Stomach (tissue), 9 donors: ENCODE results near the gene LRRC28. TPM values are rescaled to one million over a fixed set of nuclear protein-coding genes. Genes with fewer than 3 reads are reported as not detected.

Experiments
- DNase-seq, 2 donors: peaks; one replicate each; pipeline versions ENCODE4 v3.0.0 to v3.0.0-alpha.2; 2013 to 2019
- H3K27ac ChIP-seq, 5 donors: fragments of 200-600 bp in 4 of 5; sonication (generic) in 4 of 5; one replicate each; pipeline ENCODE4 v1.5.1; 2013 to 2019; ENCODE audit warnings: mild to moderate bottlenecking in 1 of 5, moderate library complexity in 1 of 5
- H3K27me3 ChIP-seq, 3 donors: fragments of 200-600 bp; sonication (generic); one replicate each; pipeline ENCODE4 v1.5.1; 2017 to 2019; ENCODE audit warnings: mixed run types in 1 of 3
- H3K36me3 ChIP-seq, 4 donors: fragments of 200-600 bp; sonication (generic); 1 replicate in 3 of 4; 2 replicates in 1 of 4; pipeline ENCODE4 v1.5.1; 2016 to 2019
- H3K4me1 ChIP-seq, 4 donors: fragments of 200-600 bp; sonication (generic); one replicate each; pipeline ENCODE4 v1.5.1; 2016 to 2019
- H3K4me3 ChIP-seq, 4 donors: fragments of 200-600 bp; sonication (generic) in 3 of 4; one replicate each; pipeline ENCODE4 v1.5.1; 2016 to 2019; ENCODE audit warnings: mild to moderate bottlenecking in 1 of 4
- H3K9me3 ChIP-seq, 4 donors: fragments of 200-600 bp; sonication (generic); one replicate each; pipeline ENCODE4 v1.5.1; 2016 to 2019
- EP300 ChIP-seq: sonication (generic); formaldehyde crosslinking; IDR thresholded peaks from one replicate; pipeline ENCODE4 v1.6.1; 2017; ENCODE audit warnings: antibody characterized with exemption
- POLR2A ChIP-seq, 4 donors: fragments of 450-650 bp; IDR thresholded peaks; one replicate each; pipeline ENCODE4 v1.6.1; 2016; ENCODE audit warnings: antibody characterized with exemption in 4 of 4, control low read depth in 2 of 4, mild to moderate bottlenecking in 1 of 4, moderate library complexity in 1 of 4
- POLR2AphosphoS5 ChIP-seq, 3 donors: sonication (generic); formaldehyde crosslinking; IDR thresholded peaks; one replicate each; pipeline ENCODE4 v1.6.1; 2016; ENCODE audit warnings: antibody characterized with exemption in 3 of 3
- WGBS, 5 donors: extraction: QIAGEN DNeasy Blood & Tissue Kit in 3 of 5; methylation state at CpG; one replicate each; pipeline versions ENCODE4 v1.1.5 to v1.1.7; 2013 to 2018; 5-methylcytosine and 5-hydroxymethylcytosine counted together
- intact Hi-C: fragments of 100-400 bp; cut with DNase I; formaldehyde crosslinking; loops from one replicate; pipeline ENCODE4 v1.15.1; 2023; ENCODE audit warnings: low total_unique reads
- polyA plus RNA-seq, 3 donors: library from polyadenylated mRNA; stranded (reverse); fragments of 200-250 nt; gene quantifications; one replicate each; pipeline ENCODE4 v1.2.3, GENCODE V29; 2013
- total RNA-seq, 5 donors: library from RNA; depleted of rRNA; stranded (reverse); fragments of >200 nt; gene quantifications; one replicate each; pipeline versions ENCODE4 v1.1.0 to v1.2.3, GENCODE V29; 2014 to 2016
- TF ChIP-seq, protein P1 (sequence below), 7 experiments: fragments of 450-650 bp in 4 of 7; fragments of 200-600 bp in 3 of 7; sonication (generic) in 3 of 7; IDR thresholded peaks; one replicate each; pipeline ENCODE4 v1.5.1; 2016 to 2019; ENCODE audit warnings: antibody characterized with exemption in 7 of 7, control low read depth in 2 of 7, mild to moderate bottlenecking in 1 of 7
- donor health status: healthy with polysubstance abuse.
- donor health status: Bipolar disorder and iron deficiency.
- donor health status: healthy.

Gene LRRC28
- total and polyA plus RNA-seq, 8 donors: 9.6 to 82.6 (median 26.2) TPM

DNA sequence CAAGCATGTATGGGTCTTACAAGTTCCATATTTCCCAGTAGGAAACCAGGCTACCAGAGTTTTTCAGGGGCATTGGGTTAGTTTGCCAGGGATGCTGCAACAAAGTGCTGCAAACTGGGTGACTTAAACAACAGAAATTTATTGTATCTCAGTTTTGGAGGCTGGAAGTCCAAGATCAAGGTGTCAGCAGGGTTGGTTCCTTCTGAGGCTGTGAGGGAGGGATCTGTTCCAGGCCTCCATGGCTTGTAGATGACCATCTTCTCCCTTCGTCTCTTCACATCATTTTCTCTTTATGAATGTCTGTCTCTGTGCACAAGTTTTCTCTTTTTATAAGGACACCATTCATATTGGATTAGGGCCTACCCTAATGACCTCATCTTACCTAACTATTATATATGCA is 114.7 kb downstream of the LRRC28 start:
- 93 to 100% (median 96%) methylated on average over 1 of the region's 1 CpG for WGBS, 5 donors
- H3K27me3 ChIP-seq: no peaks in the 10 kb centered on the region
- H3K4me1 ChIP-seq: no peaks in the 10 kb centered on the region
- TF ChIP-seq EP300 (no peak), POLR2AphosphoS5 (IDR thresholded peaks at IDR 0.05) (no peak), POLR2A (IDR thresholded peaks at IDR 0.05) (no peak)
- TF ChIP-seq, protein P1, sequence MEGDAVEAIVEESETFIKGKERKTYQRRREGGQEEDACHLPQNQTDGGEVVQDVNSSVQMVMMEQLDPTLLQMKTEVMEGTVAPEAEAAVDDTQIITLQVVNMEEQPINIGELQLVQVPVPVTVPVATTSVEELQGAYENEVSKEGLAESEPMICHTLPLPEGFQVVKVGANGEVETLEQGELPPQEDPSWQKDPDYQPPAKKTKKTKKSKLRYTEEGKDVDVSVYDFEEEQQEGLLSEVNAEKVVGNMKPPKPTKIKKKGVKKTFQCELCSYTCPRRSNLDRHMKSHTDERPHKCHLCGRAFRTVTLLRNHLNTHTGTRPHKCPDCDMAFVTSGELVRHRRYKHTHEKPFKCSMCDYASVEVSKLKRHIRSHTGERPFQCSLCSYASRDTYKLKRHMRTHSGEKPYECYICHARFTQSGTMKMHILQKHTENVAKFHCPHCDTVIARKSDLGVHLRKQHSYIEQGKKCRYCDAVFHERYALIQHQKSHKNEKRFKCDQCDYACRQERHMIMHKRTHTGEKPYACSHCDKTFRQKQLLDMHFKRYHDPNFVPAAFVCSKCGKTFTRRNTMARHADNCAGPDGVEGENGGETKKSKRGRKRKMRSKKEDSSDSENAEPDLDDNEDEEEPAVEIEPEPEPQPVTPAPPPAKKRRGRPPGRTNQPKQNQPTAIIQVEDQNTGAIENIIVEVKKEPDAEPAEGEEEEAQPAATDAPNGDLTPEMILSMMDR (IDR thresholded peaks at IDR 0.05): no peak
- intact Hi-C loops: no loop called here
- no peak for DNase-seq
- peaks cover 5 to 46% (median 23%) of the 10 kb centered on the region in 4 donors for H3K36me3 ChIP-seq
- peaks cover 0 to 6% (median 0%) of the 10 kb centered on the region in 4 donors for H3K9me3 ChIP-seq
- no peak overlapping the region for H3K4me3 ChIP-seq
- no peak overlapping the region for H3K27ac ChIP-seq

DNA sequence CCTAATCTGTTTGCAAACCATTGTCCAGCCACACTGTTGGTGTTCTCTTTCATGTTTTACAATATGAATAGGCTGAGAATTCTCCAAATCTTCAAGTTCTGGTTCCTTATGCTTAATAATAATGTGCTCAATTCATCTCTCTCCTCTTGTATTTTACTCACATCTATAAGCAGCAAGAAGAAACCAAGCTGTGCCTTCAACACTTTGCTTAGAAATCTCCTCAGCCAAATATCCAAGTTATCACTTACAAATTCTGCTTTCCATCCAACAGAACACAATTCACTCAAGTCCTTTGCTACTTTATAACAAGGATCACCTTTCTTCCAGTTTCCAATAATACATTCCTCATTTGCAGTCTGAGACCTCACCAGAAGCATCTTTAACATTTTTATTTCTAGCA is 117.5 kb downstream of the LRRC28 start:
- Histone ChIP-seq H3K4me1 (no peaks in the 10 kb centered on the region), H3K9me3 (peaks cover 0 to 6% (median 0%) of the 10 kb centered on the region in 4 donors), H3K36me3 (peaks cover 5 to 35% (median 21%) of the 10 kb centered on the region in 4 donors), H3K27me3 (no peaks in the 10 kb centered on the region), H3K4me3 (no peak overlapping the region), H3K27ac (no peak overlapping the region)
- intact Hi-C loops: no loop called here
- TF ChIP-seq EP300: no peak
- no peak for TF ChIP-seq POLR2AphosphoS5 (IDR thresholded peaks at IDR 0.05)
- TF ChIP-seq, protein P1 (IDR thresholded peaks at IDR 0.05): no peak
- no peak for TF ChIP-seq POLR2A (IDR thresholded peaks at IDR 0.05)
- DNase-seq: no peak

GRCh38 chr15:99369196-99369595 is 117.9 kb downstream of the LRRC28 start:
- TF ChIP-seq POLR2AphosphoS5 (IDR thresholded peaks at IDR 0.05): no peak
- TF ChIP-seq, protein P1 (IDR thresholded peaks at IDR 0.05): no peak
- Histone ChIP-seq H3K36me3 (peaks cover 5 to 35% (median 18%) of the 10 kb centered on the region in 4 donors), H3K27ac (no peak overlapping the region), H3K9me3 (peaks cover 0 to 6% (median 1%) of the 10 kb centered on the region in 4 donors), H3K27me3 (no peaks in the 10 kb centered on the region), H3K4me3 (no peak overlapping the region), H3K4me1 (no peaks in the 10 kb centered on the region)
- no peak for DNase-seq
- 85 to 94% (median 88%) methylated on average over 5 of the region's 5 CpGs for WGBS, 5 donors
- intact Hi-C loops: no loop called here

DNA sequence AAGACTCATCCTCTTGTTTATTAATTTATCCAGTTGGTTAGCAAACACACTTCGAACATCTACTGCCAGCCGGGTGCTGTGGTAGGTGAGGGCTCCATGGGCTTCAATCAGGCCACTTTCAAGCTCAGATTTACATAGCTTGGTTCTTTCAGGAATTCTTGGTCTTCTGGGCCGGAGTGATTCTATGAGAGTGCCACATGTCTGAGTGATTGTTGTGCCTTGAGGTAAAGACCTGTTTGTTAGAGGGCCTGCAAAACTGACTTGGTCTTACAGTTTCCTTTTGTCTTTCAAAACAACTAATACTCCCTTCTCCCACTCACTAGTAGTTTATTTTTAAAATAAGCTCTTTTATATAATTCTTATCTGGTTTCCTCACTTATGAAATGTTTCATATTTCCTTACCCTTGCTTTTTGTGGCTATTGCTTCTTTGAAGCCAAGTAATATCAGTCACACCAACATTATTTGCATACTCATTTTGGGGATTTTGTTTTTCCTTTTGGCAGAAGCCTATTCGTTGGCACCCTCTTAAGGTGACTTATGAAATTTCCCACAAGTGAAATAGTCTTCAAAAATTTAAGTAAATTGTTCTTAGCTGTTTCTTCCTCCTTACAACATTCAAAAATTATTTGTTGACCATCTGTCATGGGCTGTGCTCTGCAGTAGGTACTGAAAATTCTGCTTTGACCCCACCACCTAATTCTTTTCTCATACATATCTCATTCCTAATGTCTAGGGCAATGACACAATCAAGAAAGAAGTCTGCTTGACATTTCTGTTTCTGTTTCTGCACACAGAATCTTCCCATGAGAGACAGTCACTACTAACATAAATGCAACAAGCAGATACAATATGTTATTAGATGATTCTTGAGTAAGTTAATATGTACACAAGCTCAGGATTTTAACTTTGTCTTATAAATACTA is 120.2 kb downstream of the LRRC28 start:
- peaks cover 3 to 33% (median 13%) of the 10 kb centered on the region in 4 donors for H3K36me3 ChIP-seq
- no peaks in the 10 kb centered on the region for H3K4me1 ChIP-seq
- 70 to 85% (median 79%) methylated on average over 4 of the region's 4 CpGs for WGBS, 5 donors
- no peak overlapping the region for H3K4me3 ChIP-seq
- H3K9me3 ChIP-seq: peaks cover 0 to 18% (median 8%) of the 10 kb centered on the region in 4 donors
- TF ChIP-seq POLR2AphosphoS5 (IDR thresholded peaks at IDR 0.05) (no peak), POLR2A (IDR thresholded peaks at IDR 0.05) (no peak), EP300 (no peak)
- TF ChIP-seq, protein P1 (IDR thresholded peaks at IDR 0.05): no peak
- H3K27ac ChIP-seq: no peak overlapping the region
- DNase-seq: no peak
- no peaks in the 10 kb centered on the region for H3K27me3 ChIP-seq
- intact Hi-C loops: no loop called here
